Left ventricle myocardium superior (tissue), 1 donor: ENCODE data around the gene ICE1. TPM values are rescaled to one million over a fixed set of nuclear protein-coding genes. Genes with fewer than 3 reads are reported as not detected.
"Not testable (repeated sequence)": the region's sequence is repeated elsewhere in the genome, so short reads cannot be mapped to it uniquely, and the experiment has no call there.

Experiments used
- ATAC-seq: fragments of 200-7000 bp; cut with Tn5 transposase; one replicate; pipeline ENCODE4 v1.9.1; 2020; ENCODE audit warnings: mild to moderate bottlenecking, moderate library complexity
- DNase-seq: peaks from one replicate; pipeline ENCODE4 v3.0.0-alpha.2; 2020
- intact Hi-C: fragments of 100-400 bp; cut with micrococcal nuclease; formaldehyde crosslinking; loops from one replicate; pipeline ENCODE4 v1.11.0; 2022
- total RNA-seq: library from RNA; stranded (reverse); fragmentation: NEBNext Ultra II Directional; extraction: Animal tissue kit (Norgen Biotek cat#: 25700); gene quantifications from one replicate; pipeline ENCODE4 v1.2.1, GENCODE V29; 2021
- donor health status: DM: no; HTN: yes; CAD: no; lungs with severe emphysema.

ICE1 gene
- total RNA-seq, 1 donor from 2014 or later, result 18.3 TPM

DNA sequence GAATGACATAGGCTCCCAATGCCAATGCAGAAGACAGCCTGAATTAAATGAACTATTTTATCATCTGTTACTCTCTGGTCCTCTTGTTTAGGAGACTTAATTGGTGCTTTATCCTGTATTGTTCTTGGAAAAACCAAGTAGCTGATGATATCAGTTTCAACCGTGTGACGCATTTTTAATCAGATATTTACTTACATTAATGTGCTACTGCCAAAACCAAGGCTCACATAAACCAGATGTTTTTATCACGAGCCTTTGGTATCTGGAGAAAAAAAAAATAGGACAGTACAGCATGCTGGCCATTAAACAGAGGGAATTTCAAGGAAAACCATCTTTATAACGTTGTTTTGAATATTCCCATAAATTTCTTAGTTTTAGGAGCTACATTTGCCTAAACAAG is 90.1 kb downstream of the ICE1 start:
- intact Hi-C loops, result no loop called here
- ATAC-seq (no peak), DNase-seq (no peak)

DNA sequence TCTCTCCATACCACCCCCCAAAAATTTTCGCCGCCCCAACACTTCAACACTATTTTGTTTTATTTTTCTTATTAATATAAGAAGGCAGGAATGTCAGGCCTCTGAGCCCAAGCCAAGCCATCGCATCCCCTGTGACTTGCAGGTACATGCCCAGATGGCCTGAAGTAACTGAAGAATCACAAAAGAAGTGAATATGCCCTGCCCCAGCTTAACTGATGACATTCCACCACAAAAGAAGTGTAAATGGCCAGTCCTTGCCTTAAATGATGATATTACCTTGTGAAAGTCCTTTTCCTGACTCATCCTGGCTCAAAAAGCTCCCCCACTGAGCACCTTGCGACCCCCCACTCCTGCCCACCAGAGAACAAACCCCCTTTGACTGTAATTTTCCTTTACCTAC is 98.1 kb downstream of the ICE1 start:
- DNase-seq, intact Hi-C loops, ATAC-seq: not testable (repeated sequence)

DNA sequence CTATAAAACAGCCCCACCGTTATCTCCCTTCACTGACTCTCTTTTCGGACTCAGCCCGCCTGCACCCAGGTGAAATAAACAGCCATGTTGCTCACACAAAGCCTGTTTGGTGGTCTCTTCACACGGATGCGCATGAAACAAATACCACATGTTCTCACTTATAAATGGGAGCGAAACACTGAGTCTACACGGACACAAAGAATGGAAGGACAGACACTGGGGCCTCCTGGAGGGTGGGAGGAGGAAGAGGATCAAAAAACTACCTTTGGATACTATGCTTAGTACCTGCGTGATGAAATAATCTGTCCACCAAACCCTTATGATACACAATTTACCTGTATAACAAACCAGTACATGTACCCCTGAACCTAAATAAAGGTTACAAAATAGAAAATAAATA is 98.6 kb downstream of the ICE1 start:
- no peak for ATAC-seq
- no peak for DNase-seq
- intact Hi-C loops, result no loop called here

DNA sequence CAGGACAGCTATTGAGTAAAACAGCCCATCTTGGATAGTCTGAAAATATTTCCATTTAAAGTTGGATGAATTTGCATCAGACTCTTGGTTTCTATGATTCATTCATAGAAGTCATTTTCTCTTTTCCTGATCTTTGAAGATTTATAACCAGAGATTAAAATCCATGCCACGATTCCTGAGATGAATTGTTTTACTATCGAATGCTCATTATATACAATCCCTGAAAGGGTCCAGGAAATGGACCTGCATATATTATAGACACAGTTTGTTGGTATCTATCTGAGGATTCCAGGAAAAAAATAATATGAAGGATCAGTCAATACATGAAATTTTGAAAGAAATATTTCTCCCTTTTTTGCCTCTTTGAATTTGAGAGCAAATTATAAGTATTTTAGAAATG is 99.0 kb downstream of the ICE1 start:
- intact Hi-C loops, result no loop called here
- DNase-seq, result no peak
- ATAC-seq, result no peak

DNA sequence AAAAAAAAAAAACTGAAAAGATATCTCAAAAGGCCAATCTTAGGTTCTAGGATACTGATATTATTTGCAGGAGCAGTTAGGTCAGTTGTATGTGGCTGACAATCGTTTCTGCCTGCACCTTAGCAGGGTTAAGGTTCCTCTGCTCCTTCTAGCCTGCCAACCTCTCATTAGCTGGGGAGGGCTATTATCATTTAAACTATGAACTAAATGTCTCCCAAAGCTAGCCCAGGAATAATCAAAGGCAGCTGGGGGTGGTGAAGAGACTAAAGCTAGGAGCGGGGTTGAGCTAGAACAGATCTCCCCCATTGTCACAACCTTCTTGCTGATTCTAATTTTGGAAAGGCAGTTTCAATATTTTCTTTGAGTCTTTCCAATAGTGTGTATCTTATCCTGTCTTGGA is 99.9 kb downstream of the ICE1 start:
- intact Hi-C loops, result no loop called here
- ATAC-seq (no peak), DNase-seq (no peak)

DNA sequence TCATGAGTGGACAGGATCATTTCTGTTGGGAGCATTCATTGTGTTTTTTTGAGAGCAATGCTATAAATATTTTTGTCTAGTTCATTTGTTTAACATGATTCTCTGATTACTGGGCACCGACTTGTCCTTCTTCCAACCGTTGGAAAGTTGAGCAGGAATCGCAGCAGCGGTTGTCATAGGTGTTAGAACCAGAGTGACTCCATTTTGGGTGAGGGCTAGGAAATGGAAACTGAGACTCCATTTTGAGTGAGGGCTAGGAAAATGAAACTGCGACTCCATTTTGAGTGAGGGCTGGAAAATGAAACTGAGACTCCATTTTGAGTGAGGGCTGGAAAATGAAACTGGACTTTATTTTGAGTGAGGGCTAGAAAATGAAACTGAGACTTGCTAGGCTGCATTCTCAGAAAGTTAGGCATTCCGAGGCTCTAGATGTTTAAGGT is 100.6 kb downstream of the ICE1 start:
- intact Hi-C loops, result no loop called here
- no peak for ATAC-seq
- no peak for DNase-seq

DNA sequence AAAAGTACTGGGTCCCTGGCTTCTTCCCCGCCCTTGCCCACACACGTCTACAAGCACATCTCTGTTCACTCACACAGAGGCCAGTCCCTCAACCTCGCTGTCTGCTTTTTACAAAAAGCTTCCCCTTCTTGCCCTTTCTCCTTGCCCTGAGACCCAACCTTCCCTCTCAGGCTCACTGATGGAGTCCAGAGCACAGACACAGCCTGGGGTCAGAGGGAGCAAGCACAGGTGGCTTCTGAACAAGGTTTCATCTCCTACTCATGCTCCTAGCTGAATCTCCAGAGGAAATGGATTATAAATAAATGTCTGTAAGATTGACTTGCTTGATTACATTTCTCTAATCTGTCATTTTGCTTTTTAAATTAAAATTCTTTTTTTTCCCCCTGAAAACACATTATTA is 101.8 kb downstream of the ICE1 start:
- intact Hi-C loops, result no loop called here
- no peak for DNase-seq
- no peak for ATAC-seq

DNA sequence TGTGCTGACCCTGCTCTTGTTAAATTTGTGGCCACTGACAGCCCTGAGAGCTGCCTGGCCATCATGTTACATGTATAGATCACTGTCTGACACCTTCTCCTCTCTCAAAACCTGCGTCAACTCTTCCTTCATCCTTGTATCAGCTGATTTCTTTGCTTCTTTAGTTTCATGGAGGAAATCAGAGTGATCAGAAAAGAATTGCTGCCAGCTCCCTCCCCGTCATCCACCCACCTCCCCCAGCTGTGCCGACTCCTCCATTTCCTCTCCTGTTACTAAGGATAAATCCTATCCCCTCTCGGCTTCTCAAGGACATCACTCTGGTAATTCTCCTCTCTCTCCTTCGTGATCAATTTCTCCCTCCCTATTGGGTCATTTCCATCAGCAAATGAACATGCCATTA is 108.9 kb downstream of the ICE1 start:
- ATAC-seq, result no peak
- intact Hi-C loops, result no loop called here
- no peak for DNase-seq

DNA sequence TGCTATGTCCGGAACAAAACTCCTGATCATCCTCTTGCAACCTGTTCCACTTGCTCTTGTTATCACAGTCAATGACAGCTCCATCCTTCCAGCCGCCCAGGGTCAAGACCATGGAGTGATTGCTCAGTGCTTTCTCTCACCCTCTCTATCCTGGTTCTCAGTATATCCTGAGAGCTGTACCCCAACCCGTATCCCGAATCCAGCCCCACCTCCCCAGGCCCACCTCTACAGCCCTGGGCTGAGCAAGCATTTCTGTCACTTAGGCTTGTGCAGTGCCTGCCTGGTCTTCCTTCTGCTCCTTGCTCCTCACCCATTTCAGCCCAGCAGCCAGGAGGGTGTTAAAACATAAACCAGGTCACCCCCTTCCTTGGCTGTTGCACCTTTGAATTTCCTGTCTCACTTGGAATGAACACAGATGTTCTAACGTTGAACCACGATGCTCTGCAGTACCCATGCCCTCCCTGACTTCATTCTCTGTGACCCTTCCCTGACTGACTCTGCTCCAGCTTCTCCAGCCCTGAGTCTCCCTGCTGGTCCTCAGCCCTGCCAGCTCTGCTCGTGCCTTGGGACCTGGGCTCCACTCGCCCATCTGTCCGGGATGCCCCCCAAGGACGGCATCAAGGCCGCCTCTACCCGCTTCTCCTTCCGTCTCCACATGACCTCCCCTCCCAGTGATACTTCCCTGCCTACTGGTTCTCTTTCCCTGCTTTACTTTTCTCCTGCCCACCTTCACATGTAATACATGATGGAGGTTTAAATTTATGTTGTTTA is 110.0 kb downstream of the ICE1 start:
- intact Hi-C loops, result no loop called here
- ATAC-seq (no peak), DNase-seq (no peak)

DNA sequence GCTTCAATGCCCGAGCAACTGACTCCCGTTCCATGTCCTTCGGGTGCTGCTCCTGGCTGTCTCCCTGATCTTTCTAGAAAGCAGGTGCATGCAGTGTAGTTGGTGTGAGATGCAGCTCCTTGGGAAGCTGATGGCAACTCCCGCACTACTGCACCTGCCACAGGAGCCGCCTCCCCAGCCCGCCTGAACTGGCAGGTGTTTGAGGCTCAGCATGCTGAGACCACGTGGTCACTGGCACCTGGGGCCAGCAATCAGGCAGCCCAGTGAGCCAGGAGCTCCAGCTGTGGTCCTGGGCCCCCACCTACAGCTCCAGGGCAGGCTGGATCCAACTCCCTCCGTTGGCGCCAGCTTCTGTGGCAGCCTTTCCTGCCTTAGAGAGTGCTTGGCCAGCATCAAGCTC is 111.5 kb downstream of the ICE1 start:
- DNase-seq (no peak), ATAC-seq (no peak)
- intact Hi-C loops, result no loop called here

DNA sequence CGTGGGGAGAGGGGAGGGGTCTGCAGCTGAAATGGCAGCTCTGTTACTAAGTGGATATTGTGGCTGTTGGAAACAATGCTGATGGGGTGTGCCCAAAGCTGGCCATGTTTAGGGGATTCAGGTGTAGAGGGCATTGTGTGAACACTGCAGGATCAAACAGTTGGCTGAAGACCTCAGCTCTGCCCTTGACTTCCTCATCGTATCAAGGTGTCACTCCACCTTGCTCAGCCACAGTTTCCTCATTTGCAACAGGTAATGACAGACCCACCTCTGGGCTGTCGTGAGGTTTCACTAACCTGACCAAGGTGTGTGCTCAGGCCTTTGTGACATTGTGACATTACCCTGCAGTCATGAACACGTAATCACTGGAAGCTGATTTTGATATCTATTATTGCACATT is 111.9 kb downstream of the ICE1 start:
- intact Hi-C loops, result no loop called here
- ATAC-seq (no peak), DNase-seq (no peak)

DNA sequence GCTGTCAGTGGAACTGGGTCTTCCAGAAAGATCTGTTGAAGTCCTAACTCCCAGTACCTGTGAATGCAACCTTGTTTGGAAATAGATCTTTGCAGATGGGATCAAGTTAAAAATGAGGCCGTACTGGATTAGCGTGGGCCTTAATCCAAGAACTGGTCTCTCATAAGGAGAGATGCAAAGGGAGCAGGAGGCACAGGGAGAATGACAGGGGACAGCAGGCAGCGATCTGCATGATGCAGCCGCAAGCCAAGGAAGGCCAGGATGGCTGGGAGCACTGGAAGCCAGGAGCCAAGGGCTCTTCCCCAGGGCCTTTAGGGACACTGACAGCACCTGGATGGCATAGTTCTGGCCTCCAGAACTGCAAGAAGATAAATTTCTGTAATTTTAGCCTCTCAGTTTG is 114.4 kb downstream of the ICE1 start:
- intact Hi-C loops, result no loop called here
- ATAC-seq, result no peak
- no peak for DNase-seq

DNA sequence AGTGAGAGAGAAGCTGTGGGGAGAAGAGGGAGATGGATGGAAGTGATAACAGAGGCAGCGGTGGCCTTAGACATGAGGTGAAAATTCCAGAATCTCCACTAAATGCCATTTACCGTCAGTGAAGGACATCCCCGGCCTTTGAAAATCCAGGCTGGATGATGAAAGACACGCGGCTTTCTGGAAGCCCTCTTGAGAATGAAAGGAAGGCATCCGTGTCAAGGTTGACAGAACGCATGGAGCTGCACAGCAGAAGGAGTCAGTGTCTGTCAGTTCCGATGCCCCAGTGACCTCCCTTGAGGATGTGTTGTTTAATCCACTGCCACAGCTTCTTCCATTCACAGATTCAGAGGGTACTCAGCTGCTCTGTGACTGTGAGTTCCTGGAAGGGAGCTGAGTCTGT is 114.9 kb downstream of the ICE1 start:
- intact Hi-C loops, result no loop called here
- no peak for DNase-seq
- no peak for ATAC-seq

DNA sequence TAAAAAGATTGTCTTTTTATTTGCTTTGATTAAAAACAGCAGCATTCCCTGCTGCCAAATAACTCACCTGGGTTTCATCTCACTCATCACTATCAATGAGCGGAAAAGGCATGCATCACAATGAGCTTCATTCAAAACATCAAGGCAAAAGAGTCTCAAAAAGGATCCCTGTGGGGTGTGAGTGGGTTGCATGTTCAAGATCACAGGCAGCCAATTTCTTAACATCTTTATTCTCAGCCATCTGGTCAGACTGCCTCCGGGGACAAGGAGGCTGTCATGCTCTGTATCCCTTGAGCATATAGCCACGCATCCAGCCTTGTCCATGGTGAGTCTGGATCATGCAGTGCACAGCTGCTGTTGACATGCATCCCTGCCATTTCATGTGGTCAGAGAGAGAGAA is 117.1 kb downstream of the ICE1 start:
- intact Hi-C loops, result no loop called here
- no peak for DNase-seq
- no peak for ATAC-seq
